HCT116 (cell line): ENCODE data around the gene SMC4. TPM values are rescaled to one million over a fixed set of nuclear protein-coding genes. Genes with fewer than 3 reads are reported as not detected.

Source experiments
- ATAC-seq: fragments of 200-7000 bp; cut with Tn5 transposase; 2 replicates; pipeline ENCODE4 v1.9.1; 2020; ENCODE audit warnings: mild to moderate bottlenecking, moderate library complexity
- BruUV-seq: library from RNA; stranded (reverse); fragments of 400-500 nt; replicated peaks from 2 replicates; lab custom pipeline; 2021; lab: Mats Ljungman, UMichigan
- CTCF ChIA-PET: fragments of 300-600 bp; sonication (Branson Sonifier 250); formaldehyde crosslinking; loops from one replicate; lab custom pipeline; 2021; ENCODE audit warnings: antibody characterized with exemption; lab: Charles Lee
- POLR2A ChIA-PET: fragments of 300-600, 350-600 bp; sonication (Branson Sonifier 250); formaldehyde crosslinking; loops from one replicate; lab custom pipeline; 2021; ENCODE audit warnings: antibody characterized with exemption; lab: Charles Lee
- RAD21 ChIA-PET, 2 experiments: fragments of 300-600 bp; sonication (Branson Sonifier 250); formaldehyde crosslinking; loops; one replicate each; lab custom pipeline; 2023; ENCODE audit warnings: low total read pairs in 2 of 2; ENCODE audit not compliant: uncharacterized antibody in 2 of 2, unreplicated experiment in 2 of 2, low non-redundant PET in 1 of 2; lab: Charles Lee
- DNase-seq: peaks from one replicate; pipeline ENCODE4 v3.0.0-alpha.2; 2010; ENCODE audit warnings: low read depth, low spot score
- H2AFZ ChIP-seq: fragments of 200-600 bp; shearing (Covaris generic), sonication (generic); 2 replicates; pipeline ENCODE4 v1.6.1; 2017; ENCODE audit warnings: low read depth, mixed run types, mixed read lengths, antibody characterized with exemption, low read length; ENCODE audit not compliant: poor library complexity, severe bottlenecking
- H3K27ac ChIP-seq: 2 replicates; pipeline ENCODE4 v1.5.1; 2012; ENCODE audit warnings: low read depth, low read length
- H3K27me3 ChIP-seq: fragments of 200-600 bp; sonication (generic); 2 replicates; pipeline ENCODE4 v1.6.1; 2016; ENCODE audit warnings: mixed run types, low read length, mixed read lengths; ENCODE audit not compliant: insufficient read depth
- H3K36me3 ChIP-seq, 2 experiments: fragments of 200-500 bp in 1 of 2; fragments of 200-600 bp in 1 of 2; sonication (Bioruptor generic) in 1 of 2; sonication (generic) in 1 of 2; 2 replicates each; pipeline versions ENCODE4 v1.5.1 to v1.6.1; 2014 to 2016; ENCODE audit warnings: low read length in 2 of 2, inconsistent platforms in 1 of 2, mixed read lengths in 1 of 2, mixed run types in 1 of 2; ENCODE audit not compliant: insufficient read depth in 2 of 2, control insufficient read depth in 1 of 2
- H3K4me1 ChIP-seq, 2 experiments: fragments of 200-600 bp in 1 of 2; sonication (generic) in 1 of 2; 2 replicates each; pipeline versions ENCODE4 v1.5.1 to v1.6.1; 2012 to 2017; ENCODE audit warnings: low read length in 2 of 2, inconsistent platforms in 1 of 2, mild to moderate bottlenecking in 1 of 2, mixed read lengths in 1 of 2, mixed run types in 1 of 2, moderate library complexity in 1 of 2; ENCODE audit not compliant: insufficient read depth in 2 of 2, control insufficient read depth in 1 of 2
- H3K4me2 ChIP-seq: fragments of 200-600 bp; sonication (generic); 2 replicates; pipeline ENCODE4 v1.6.1; 2017; ENCODE audit warnings: mixed run types, low read length, mixed read lengths
- H3K4me3 ChIP-seq, 2 experiments: fragments of 200-600 bp in 1 of 2; sonication (generic) in 1 of 2; replicated peaks in 1 of 2; 2 replicates each; pipeline ENCODE4 v1.5.1; 2011 to 2016; ENCODE audit warnings: low read length in 2 of 2, control low read depth in 1 of 2, low read depth in 1 of 2, mild to moderate bottlenecking in 1 of 2, mixed read lengths in 1 of 2, mixed run types in 1 of 2
- H3K79me2 ChIP-seq: fragments of 200-600 bp; sonication (generic); 2 replicates; pipeline ENCODE4 v1.6.1; 2017; ENCODE audit warnings: mild to moderate bottlenecking, mixed run types, low read length, moderate library complexity, mixed read lengths; ENCODE audit not compliant: insufficient read depth
- H3K9ac ChIP-seq: fragments of 200-600 bp; sonication (generic); 2 replicates; pipeline ENCODE4 v1.6.1; 2016; ENCODE audit warnings: low read length, mixed read lengths
- H3K9me2 ChIP-seq: fragments of 200-600 bp; sonication (generic), shearing (Covaris generic); 2 replicates; pipeline ENCODE4 v1.6.1; 2017; ENCODE audit warnings: mixed run types, mild to moderate bottlenecking, moderate library complexity; ENCODE audit not compliant: insufficient read depth
- H3K9me3 ChIP-seq, 2 experiments: fragments of 200-500 bp in 1 of 2; fragments of 200-600 bp in 1 of 2; sonication (Bioruptor generic) in 1 of 2; sonication (generic) in 1 of 2; 2 replicates each; pipeline ENCODE4 v1.6.1; 2014 to 2017; ENCODE audit warnings: low read length in 2 of 2, mixed read lengths in 2 of 2, inconsistent platforms in 1 of 2, low read depth in 1 of 2, mild to moderate bottlenecking in 1 of 2, mixed run types in 1 of 2, moderate library complexity in 1 of 2; ENCODE audit not compliant: control insufficient read depth in 1 of 2, insufficient read depth in 1 of 2
- H4K20me1 ChIP-seq: fragments of 200-600 bp; sonication (generic), shearing (Covaris generic); 2 replicates; pipeline ENCODE4 v1.6.1; 2017; ENCODE audit warnings: mixed run types, mild to moderate bottlenecking, moderate library complexity; ENCODE audit not compliant: insufficient read depth
- EGR1 ChIP-seq: IDR thresholded peaks from 2 replicates; pipeline ENCODE4 v1.6.1; 2012; ENCODE audit warnings: low read depth
- JUND ChIP-seq: IDR thresholded peaks from 2 replicates; pipeline ENCODE4 v1.6.1; 2012
- POLR2A ChIP-seq: IDR thresholded peaks from 2 replicates; pipeline ENCODE4 v1.7.0; 2011; ENCODE audit warnings: borderline replicate concordance; ENCODE audit not compliant: insufficient read depth, insufficient read length; ENCODE audit errors: extremely low read depth
- POLR2AphosphoS5 ChIP-seq: IDR thresholded peaks from 2 replicates; pipeline ENCODE4 v1.6.1; 2011; ENCODE audit warnings: mild to moderate bottlenecking, low read depth, low read length, moderate library complexity
- RAD21 ChIP-seq: IDR thresholded peaks from 2 replicates; pipeline ENCODE4 v1.6.1; 2012; ENCODE audit warnings: low read depth, mild to moderate bottlenecking
- SIN3A ChIP-seq: IDR thresholded peaks from 2 replicates; pipeline ENCODE4 v1.6.1; 2012; ENCODE audit warnings: low read depth
- SRF ChIP-seq: IDR thresholded peaks from 2 replicates; pipeline ENCODE4 v1.6.1; 2012; ENCODE audit warnings: low read depth
- ZFX ChIP-seq: fragments of 450-650 bp; IDR thresholded peaks from 2 replicates; pipeline ENCODE4 v1.6.1; 2017
- ZNF274 ChIP-seq: fragments of 200-500 bp; sonication (Bioruptor generic); IDR thresholded peaks from 2 replicates; pipeline ENCODE4 v1.6.1; 2014; ENCODE audit warnings: mild to moderate bottlenecking, low read depth, low read length, inconsistent platforms
- intact Hi-C: fragments of 100-400 bp; cut with micrococcal nuclease; formaldehyde crosslinking; loops from 2 replicates; pipeline ENCODE4 v1.10.0; 2022
- total RNA-seq: library from RNA; stranded (reverse); gene quantifications from one replicate; pipeline ENCODE4 v1.2.1, GENCODE V29; 2021; ENCODE audit not compliant: unreplicated experiment
- TF ChIP-seq, protein P1 (sequence below), 3 experiments: fragments of 200-600 bp in 1 of 3; sonication (generic) in 1 of 3; IDR thresholded peaks in 2 of 3; conservative IDR thresholded peaks in 1 of 3; 2 replicates each; pipeline ENCODE4 v1.5.1; 2012 to 2017; ENCODE audit warnings: low read depth in 2 of 3, low read length in 2 of 3, antibody characterized with exemption in 1 of 3, borderline replicate concordance in 1 of 3, control low read depth in 1 of 3, mild to moderate bottlenecking in 1 of 3, mixed read lengths in 1 of 3, mixed run types in 1 of 3, moderate library complexity in 1 of 3; ENCODE audit not compliant: insufficient read depth in 1 of 3
- TF ChIP-seq, protein P2 (sequence below): IDR thresholded peaks from 2 replicates; pipeline ENCODE4 v1.6.1; 2012; ENCODE audit warnings: low read depth

Gene SMC4
- total RNA-seq, 1 experiment from 2014 or later = 123 TPM

- TF ChIP-seq POLR2A (no peak), ZNF274 (no peak)
Measured at GRCh38 chr3:160474416-160474838, 75.0 kb downstream of the SMC4 start (continued).

- BruUV-seq = no TSS peak
Measured at GRCh38 chr3:160475153-160475552, 75.7 kb downstream of the SMC4 start.

More at GRCh38 chr3:160475153-160475552, 75.7 kb downstream of the SMC4 start:
- Histone ChIP-seq H3K27me3 (no peaks in the 10 kb centered on the region), H3K27ac (no peak overlapping the region), H3K4me2 (no peak overlapping the region), H4K20me1 (no peaks in the 10 kb centered on the region), H3K79me2 (no peaks in the 10 kb centered on the region), H3K4me1 (0 out of 4 replicates have a peak, but pooled peaks cover 0 to 7% of the 10 kb centered on the region in 2 experiments), H3K9me2 (no peaks in the 10 kb centered on the region), H3K9me3 (peaks cover 0 to 3% of the 10 kb centered on the region in 2 experiments; a peak in 1 of 4 replicates), H3K36me3 (no peaks in the 10 kb centered on the region), H3K4me3 (no peak overlapping the region), H2AFZ (no peak overlapping the region), H3K9ac (no peak overlapping the region)
- intact Hi-C loops = no loop called here
- POLR2A ChIA-PET = no interaction called here
- no peak for DNase-seq
- no peak for TF ChIP-seq POLR2AphosphoS5
- no peak for TF ChIP-seq RAD21
- no peak for TF ChIP-seq POLR2A
- TF ChIP-seq JUND = no peak
- no peak for TF ChIP-seq EGR1
- TF ChIP-seq, protein P1, sequence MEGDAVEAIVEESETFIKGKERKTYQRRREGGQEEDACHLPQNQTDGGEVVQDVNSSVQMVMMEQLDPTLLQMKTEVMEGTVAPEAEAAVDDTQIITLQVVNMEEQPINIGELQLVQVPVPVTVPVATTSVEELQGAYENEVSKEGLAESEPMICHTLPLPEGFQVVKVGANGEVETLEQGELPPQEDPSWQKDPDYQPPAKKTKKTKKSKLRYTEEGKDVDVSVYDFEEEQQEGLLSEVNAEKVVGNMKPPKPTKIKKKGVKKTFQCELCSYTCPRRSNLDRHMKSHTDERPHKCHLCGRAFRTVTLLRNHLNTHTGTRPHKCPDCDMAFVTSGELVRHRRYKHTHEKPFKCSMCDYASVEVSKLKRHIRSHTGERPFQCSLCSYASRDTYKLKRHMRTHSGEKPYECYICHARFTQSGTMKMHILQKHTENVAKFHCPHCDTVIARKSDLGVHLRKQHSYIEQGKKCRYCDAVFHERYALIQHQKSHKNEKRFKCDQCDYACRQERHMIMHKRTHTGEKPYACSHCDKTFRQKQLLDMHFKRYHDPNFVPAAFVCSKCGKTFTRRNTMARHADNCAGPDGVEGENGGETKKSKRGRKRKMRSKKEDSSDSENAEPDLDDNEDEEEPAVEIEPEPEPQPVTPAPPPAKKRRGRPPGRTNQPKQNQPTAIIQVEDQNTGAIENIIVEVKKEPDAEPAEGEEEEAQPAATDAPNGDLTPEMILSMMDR (IDR thresholded peaks at IDR 0.05 in 2 of 3, conservative IDR thresholded peaks at IDR 0.05 in 1 of 3; ENCODE audit: borderline replicate concordance in 1 of 3, insufficient read depth in 1 of 3, low read depth in 2 of 3, low read length in 2 of 3) = no peak
- no peak for TF ChIP-seq ZFX
- TF ChIP-seq, protein P2, sequence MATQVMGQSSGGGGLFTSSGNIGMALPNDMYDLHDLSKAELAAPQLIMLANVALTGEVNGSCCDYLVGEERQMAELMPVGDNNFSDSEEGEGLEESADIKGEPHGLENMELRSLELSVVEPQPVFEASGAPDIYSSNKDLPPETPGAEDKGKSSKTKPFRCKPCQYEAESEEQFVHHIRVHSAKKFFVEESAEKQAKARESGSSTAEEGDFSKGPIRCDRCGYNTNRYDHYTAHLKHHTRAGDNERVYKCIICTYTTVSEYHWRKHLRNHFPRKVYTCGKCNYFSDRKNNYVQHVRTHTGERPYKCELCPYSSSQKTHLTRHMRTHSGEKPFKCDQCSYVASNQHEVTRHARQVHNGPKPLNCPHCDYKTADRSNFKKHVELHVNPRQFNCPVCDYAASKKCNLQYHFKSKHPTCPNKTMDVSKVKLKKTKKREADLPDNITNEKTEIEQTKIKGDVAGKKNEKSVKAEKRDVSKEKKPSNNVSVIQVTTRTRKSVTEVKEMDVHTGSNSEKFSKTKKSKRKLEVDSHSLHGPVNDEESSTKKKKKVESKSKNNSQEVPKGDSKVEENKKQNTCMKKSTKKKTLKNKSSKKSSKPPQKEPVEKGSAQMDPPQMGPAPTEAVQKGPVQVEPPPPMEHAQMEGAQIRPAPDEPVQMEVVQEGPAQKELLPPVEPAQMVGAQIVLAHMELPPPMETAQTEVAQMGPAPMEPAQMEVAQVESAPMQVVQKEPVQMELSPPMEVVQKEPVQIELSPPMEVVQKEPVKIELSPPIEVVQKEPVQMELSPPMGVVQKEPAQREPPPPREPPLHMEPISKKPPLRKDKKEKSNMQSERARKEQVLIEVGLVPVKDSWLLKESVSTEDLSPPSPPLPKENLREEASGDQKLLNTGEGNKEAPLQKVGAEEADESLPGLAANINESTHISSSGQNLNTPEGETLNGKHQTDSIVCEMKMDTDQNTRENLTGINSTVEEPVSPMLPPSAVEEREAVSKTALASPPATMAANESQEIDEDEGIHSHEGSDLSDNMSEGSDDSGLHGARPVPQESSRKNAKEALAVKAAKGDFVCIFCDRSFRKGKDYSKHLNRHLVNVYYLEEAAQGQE = no peak
- TF ChIP-seq SIN3A = no peak
- no peak for TF ChIP-seq SRF
- ATAC-seq = no peak
- CTCF ChIA-PET = no interaction called here
- RAD21 ChIA-PET = no interaction called here
